ENCODE measurements around the gene NCOA1.
"Not testable (repeated sequence)": the region's sequence is repeated elsewhere in the genome, so short reads cannot be mapped to it uniquely, and the experiment has no call there.

NCOA1 gene

DNA sequence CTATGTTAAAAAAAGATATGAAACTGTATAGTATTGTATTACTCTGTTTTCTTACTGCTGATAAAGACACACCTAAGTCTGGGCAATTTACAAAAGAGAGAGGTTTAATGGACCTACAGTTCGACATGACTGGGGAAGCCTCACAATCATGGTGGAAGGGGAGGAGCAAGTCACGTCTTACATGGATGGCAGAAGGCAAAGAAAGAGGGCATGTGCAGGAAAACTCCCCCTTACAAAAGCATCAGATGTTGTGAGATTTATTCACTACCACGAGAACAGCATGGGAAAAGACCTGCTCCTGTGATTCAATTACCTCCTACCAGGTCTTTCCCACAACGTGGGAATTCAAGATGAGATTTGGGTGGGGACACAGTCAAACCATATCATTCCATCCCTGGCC, 57.0 kb downstream of the NCOA1 start:
- TF ChIP-seq, protein P1, sequence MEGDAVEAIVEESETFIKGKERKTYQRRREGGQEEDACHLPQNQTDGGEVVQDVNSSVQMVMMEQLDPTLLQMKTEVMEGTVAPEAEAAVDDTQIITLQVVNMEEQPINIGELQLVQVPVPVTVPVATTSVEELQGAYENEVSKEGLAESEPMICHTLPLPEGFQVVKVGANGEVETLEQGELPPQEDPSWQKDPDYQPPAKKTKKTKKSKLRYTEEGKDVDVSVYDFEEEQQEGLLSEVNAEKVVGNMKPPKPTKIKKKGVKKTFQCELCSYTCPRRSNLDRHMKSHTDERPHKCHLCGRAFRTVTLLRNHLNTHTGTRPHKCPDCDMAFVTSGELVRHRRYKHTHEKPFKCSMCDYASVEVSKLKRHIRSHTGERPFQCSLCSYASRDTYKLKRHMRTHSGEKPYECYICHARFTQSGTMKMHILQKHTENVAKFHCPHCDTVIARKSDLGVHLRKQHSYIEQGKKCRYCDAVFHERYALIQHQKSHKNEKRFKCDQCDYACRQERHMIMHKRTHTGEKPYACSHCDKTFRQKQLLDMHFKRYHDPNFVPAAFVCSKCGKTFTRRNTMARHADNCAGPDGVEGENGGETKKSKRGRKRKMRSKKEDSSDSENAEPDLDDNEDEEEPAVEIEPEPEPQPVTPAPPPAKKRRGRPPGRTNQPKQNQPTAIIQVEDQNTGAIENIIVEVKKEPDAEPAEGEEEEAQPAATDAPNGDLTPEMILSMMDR (IDR thresholded peaks at IDR 0.05; ENCODE audit: insufficient read depth, missing control alignments): no peak
- FAIRE-seq (no peak), DNase-seq (ENCODE audit: insufficient read length, low spot score) (no peak)

DNA sequence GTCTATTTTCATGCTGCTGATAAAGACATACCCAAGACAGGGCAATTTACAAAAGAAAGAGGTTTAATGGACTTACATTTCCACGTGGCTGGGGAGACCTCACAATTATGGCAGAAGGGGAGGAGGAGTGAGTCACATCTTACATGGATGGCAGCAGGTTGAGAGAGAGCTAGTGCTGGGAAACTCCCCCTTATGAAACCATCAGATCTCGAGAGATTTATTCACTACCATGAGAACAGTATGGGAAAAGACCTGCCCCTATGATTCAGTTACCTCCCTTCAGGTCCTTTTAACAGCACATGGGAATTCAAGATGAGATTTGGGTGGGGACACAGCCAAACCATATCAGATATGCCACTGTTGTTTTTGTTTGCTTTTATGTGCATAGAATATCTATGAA, 59.2 kb downstream of the NCOA1 start:
- FAIRE-seq: not testable (repeated sequence)

DNA sequence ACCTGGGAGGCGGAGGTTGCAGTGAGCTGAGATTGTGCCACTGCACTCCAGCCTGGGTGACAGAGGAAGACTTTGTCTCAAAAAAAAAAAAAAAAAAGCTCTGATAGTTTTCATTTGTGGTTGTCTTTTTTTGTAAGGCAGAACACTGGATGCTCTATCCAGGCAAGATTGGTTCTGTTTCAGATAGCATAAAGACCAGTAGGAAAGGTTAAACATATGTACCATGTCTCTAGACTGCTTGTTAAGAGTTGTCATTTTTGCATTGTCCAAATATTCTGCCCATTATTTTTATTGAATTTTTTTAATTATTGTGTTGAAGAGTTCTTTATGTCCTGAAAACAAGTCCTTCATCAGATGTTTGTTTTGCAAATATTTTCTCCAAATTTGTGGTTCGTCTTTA, 60.0 kb downstream of the NCOA1 start:
- DNase-seq (ENCODE audit: insufficient read length, low spot score): no peak
- TF ChIP-seq, protein P1 (IDR thresholded peaks at IDR 0.05; ENCODE audit: insufficient read depth, missing control alignments): no peak
- FAIRE-seq: no peak

More for the DNA sequence above, 59.2 kb downstream of the NCOA1 start:
- not testable (repeated sequence) for DNase-seq (ENCODE audit: insufficient read length, low spot score)

DNA sequence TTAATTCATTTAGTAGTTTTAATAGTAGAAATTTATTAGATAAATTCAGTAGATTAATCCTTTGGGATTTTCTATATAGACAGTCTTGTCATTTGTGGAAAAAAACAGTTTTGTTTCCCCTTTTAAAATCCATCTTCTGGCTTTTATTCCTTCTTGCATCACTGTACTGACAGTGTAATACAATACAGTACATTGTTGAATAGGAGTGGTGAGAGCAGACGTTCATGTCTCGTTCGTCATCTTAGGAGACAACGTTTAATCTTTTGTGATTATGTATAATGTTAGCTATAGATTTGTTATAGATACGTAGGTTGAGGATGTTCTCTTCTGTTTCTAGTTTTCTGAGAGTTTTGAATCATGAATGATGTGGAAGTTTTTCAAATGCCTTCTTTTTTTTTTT, 61.8 kb downstream of the NCOA1 start:
- no peak for FAIRE-seq
- DNase-seq (ENCODE audit: insufficient read length, low spot score): no peak
- TF ChIP-seq, protein P1 (IDR thresholded peaks at IDR 0.05; ENCODE audit: insufficient read depth, missing control alignments): no peak

DNA sequence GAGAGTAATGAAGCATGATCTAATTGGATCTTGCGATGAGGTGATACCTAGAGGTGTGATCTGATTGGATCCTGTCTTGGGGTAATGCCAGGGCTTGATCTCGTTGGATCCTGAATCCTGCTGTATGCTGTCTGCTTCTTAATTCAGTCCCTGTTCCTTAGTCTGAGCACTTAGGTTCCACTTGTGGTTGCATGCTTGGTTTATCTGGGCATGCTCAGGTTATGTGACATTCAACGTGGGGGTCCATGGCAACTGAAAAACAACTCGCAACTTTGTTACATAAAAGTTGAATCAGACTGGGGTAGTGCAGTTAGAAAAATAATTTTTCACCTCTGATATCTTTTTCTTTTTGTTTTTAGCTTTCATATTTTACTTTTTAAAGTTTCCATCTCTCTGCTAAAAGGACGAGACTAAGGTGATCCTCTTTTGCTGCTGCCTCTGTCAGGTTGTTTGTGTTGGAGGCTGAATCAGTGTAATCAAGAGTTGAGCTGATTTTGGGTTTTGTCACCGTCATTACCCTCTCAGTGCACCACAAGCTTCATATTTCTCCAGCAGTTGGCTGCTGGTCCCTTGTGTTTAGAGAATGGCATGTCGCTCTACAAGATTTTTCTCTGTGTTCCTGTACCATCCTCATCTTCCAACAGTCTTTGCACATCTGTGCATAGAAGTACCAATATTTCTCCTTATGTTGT, 67.9 kb downstream of the NCOA1 start:
- FAIRE-seq (no peak), DNase-seq (ENCODE audit: insufficient read length, low spot score) (no peak)
- TF ChIP-seq, protein P1 (IDR thresholded peaks at IDR 0.05; ENCODE audit: insufficient read depth, missing control alignments): no peak

DNA sequence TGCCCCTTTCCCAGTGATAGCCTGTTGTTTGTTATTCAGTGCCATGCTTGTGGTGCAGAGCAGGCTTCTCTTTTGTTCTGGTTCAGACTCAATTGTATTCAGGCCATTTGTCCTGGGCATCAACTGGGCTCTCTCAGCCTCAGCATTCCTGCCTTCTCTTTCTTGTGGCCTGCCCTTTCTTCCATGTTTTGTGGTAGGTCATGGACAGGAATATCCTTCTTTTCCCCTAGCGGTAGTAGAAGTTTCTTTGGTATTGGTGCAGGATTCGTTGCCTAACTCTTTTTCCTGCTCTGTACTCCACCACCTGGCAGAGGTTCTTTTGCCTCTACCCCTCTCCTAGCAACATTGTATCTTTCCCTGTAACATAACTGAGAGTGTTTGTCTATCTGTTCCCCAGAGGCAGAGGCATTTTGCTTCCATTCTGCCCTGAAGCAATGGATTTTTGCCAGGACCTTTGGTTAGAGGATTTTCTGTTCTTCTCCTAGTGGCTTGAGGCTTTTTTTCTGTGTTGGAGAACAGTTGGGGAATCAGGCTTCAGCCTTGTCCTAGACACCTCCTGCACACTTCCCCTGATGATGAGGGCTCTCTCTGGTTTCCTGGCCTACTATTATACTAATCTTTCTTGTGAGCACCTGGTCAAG, 68.5 kb downstream of the NCOA1 start:
- DNase-seq (ENCODE audit: insufficient read length, low spot score) (no peak), FAIRE-seq (no peak)
- TF ChIP-seq, protein P1 (IDR thresholded peaks at IDR 0.05; ENCODE audit: insufficient read depth, missing control alignments): no peak

DNA sequence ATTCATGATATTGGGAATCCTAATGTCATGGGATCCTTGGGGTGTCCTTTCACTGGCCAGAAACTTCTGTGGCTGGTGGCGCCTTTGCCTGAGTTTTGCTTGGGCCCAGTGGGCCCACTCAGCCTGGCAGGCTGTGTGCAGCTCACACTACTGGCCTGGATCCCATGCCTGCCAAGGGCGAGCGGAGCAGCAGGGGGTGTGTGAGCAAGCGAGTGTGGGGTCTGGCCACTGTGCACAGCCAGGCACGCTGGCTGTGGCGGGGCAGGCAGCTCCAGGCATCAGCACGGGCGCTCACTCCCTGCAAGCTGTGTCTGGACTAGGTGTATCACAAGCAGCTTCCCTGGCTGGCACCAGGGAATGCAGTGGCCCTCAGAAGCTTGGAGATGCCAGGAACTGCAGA, 74.5 kb downstream of the NCOA1 start:
- FAIRE-seq (no peak), DNase-seq (ENCODE audit: insufficient read length, low spot score) (no peak)
- TF ChIP-seq, protein P1 (IDR thresholded peaks at IDR 0.05; ENCODE audit: insufficient read depth, missing control alignments): no peak

Measured in D721Med (cell line).